Measurements from ENCODE around the gene BCKDHA.

GRCh38 chr19:41457241-41457640 lies 59.6 kb downstream of the BCKDHA start:
- TF ChIP-seq EZH2phosphoT487 (IDR thresholded peaks at IDR 0.05; ENCODE audit: insufficient read depth, low read depth), result no peak
- TF ChIP-seq EZH2 (IDR thresholded peaks at IDR 0.05; ENCODE audit: insufficient read depth, poor library complexity, severe bottlenecking), result no peak
